Mesendoderm (in vitro differentiated cells): Measurements from ENCODE around the gene MAPKAPK3.
"Not testable (repeated sequence)": the region's sequence is repeated elsewhere in the genome, so short reads cannot be mapped to it uniquely, and the experiment has no call there.

ENCODE experiments used
- DNase-seq: peaks from one replicate; pipeline ENCODE4 v3.0.0; 2013
- H2AK5ac ChIP-seq: 2 replicates; pipeline ENCODE4 v1.6.1; 2013; ENCODE audit warnings: low read length, inconsistent platforms
- H2BK120ac ChIP-seq: 2 replicates; pipeline ENCODE4 v1.6.1; 2013; ENCODE audit warnings: low read depth, mild to moderate bottlenecking, low read length, moderate library complexity, mixed read lengths
- H2BK15ac ChIP-seq: replicated peaks from 2 replicates; pipeline ENCODE4 v1.6.1; 2013; ENCODE audit warnings: low read depth, mild to moderate bottlenecking, moderate library complexity
- H2BK5ac ChIP-seq: 2 replicates; pipeline ENCODE4 v1.6.1; 2013; ENCODE audit warnings: low read length, inconsistent platforms
- H3K18ac ChIP-seq: 2 replicates; pipeline ENCODE4 v1.6.1; 2013; ENCODE audit warnings: mild to moderate bottlenecking, low read length, mixed read lengths
- H3K23ac ChIP-seq: one replicate; pipeline ENCODE4 v1.6.1; 2013; ENCODE audit warnings: low read length
- H3K27ac ChIP-seq: 2 replicates; pipeline ENCODE4 v1.5.1; 2013; ENCODE audit warnings: low read depth, mild to moderate bottlenecking, inconsistent platforms, low read length, moderate library complexity
- H3K27me3 ChIP-seq: 2 replicates; pipeline ENCODE4 v1.6.1; 2013; ENCODE audit warnings: low read length, control low read depth, mild to moderate bottlenecking, inconsistent platforms; ENCODE audit not compliant: insufficient read depth, poor library complexity
- H3K36me3 ChIP-seq: 2 replicates; pipeline ENCODE4 v1.6.1; 2013; ENCODE audit warnings: low read length, inconsistent platforms; ENCODE audit not compliant: control insufficient read depth, insufficient read depth
- H3K4ac ChIP-seq: one replicate; pipeline ENCODE4 v1.6.1; 2013; ENCODE audit warnings: low read depth, mild to moderate bottlenecking, low read length, moderate library complexity
- H3K4me1 ChIP-seq: 2 replicates; pipeline ENCODE4 v1.6.1; 2013; ENCODE audit warnings: low read depth, low read length, inconsistent platforms; ENCODE audit not compliant: control insufficient read depth
- H3K4me2 ChIP-seq: 2 replicates; pipeline ENCODE4 v1.6.1; 2013; ENCODE audit warnings: low read length
- H3K4me3 ChIP-seq: 2 replicates; pipeline ENCODE4 v1.5.1; 2013; ENCODE audit warnings: mild to moderate bottlenecking, low read length
- H3K56ac ChIP-seq: one replicate; pipeline ENCODE4 v1.6.1; 2013; ENCODE audit warnings: low read length
- H3K79me1 ChIP-seq: 2 replicates; pipeline ENCODE4 v1.6.1; 2013; ENCODE audit warnings: low read length, inconsistent platforms
- H3K79me2 ChIP-seq: 2 replicates; pipeline ENCODE4 v1.6.1; 2013; ENCODE audit warnings: mild to moderate bottlenecking, low read length; ENCODE audit not compliant: control insufficient read depth, insufficient read depth
- H3K9ac ChIP-seq: 2 replicates; pipeline ENCODE4 v1.6.1; 2013; ENCODE audit warnings: low read length, inconsistent platforms
- H4K5ac ChIP-seq: one replicate; pipeline ENCODE4 v1.6.1; 2013; ENCODE audit warnings: low read length
- H4K8ac ChIP-seq: one replicate; pipeline ENCODE4 v1.6.1; 2013; ENCODE audit warnings: low read depth, mild to moderate bottlenecking, control low read depth, low read length, moderate library complexity
- WGBS: extraction: QIAGEN DNeasy Blood & Tissue Kit; methylation state at CpG from one replicate; pipeline ENCODE4 v1.1.7; 2013; ENCODE audit warnings: low lambda C conversion rate, missing lambda C conversion rate; ENCODE audit not compliant: insufficient coverage; ENCODE audit errors: extremely low coverage; 5-methylcytosine and 5-hydroxymethylcytosine counted together

MAPKAPK3 gene

DNA sequence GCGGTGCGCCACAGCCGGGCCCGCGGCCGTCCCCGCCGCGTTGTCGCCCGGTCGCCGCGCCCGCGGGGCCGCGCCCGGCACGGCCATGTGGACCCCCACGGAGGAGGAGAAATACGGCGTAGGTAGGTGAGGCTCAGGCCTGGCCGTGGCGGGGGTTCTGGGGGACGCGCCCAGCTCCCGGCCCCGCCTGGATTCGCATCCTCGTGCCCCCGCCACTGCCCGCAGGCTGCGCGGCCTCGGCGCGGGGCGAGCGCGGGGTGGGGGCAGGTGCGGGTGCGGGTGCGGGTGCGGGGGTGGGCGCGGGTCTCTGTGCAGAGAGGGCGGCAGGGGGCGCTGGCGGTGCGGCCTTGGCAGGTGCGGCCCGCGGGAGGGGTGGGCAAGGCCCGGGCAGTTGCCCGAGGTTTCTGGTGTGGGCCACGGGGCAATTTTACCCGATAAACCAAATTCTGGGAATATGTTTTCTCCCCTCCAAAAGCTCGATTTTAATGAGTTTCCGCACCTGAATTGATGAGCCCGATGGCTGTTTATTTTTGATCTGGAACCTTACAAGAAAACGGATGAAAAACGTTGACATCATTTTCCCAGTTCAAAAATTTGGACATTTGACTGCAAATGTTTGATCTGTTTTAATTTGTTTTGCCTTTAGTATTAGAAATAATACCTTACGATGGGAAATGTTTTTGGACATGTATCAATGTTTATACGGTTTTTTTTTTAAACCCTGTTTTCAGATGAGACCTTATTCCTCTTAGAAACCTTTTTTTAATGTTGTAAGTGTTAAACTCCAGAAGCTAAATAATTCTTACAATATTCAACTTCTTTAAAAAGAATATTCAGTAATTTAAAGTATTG is 58.5 kb downstream of the MAPKAPK3 start:
- Histone ChIP-seq H3K79me1 (no peaks in the 10 kb centered on the region), H3K79me2 (no peaks in the 10 kb centered on the region), H4K5ac (no peak overlapping the region), H2BK120ac (no peak overlapping the region), H3K36me3 (no peaks in the 10 kb centered on the region), H3K4me1 (no peaks in the 10 kb centered on the region), H2AK5ac (no peak overlapping the region), H3K23ac (no peak overlapping the region), H4K8ac (no peak overlapping the region), H3K4me3 (peak overlapping the region; percentile 51), H3K56ac (peak overlapping the region; percentile 87), H3K27ac (no peak overlapping the region), H3K4ac (peak overlapping the region; percentile 63), H2BK5ac (no peak overlapping the region), H2BK15ac (no peak overlapping the region), H3K27me3 (no peaks in the 10 kb centered on the region), H3K18ac (peak overlapping the region; percentile 52), H3K9ac (peak overlapping the region; percentile 66), H3K4me2 (peak overlapping the region; percentile 75)
- peak; percentile 36 for DNase-seq
- no CpG with 5 or more reads among the region's 65 CpGs for WGBS

DNA sequence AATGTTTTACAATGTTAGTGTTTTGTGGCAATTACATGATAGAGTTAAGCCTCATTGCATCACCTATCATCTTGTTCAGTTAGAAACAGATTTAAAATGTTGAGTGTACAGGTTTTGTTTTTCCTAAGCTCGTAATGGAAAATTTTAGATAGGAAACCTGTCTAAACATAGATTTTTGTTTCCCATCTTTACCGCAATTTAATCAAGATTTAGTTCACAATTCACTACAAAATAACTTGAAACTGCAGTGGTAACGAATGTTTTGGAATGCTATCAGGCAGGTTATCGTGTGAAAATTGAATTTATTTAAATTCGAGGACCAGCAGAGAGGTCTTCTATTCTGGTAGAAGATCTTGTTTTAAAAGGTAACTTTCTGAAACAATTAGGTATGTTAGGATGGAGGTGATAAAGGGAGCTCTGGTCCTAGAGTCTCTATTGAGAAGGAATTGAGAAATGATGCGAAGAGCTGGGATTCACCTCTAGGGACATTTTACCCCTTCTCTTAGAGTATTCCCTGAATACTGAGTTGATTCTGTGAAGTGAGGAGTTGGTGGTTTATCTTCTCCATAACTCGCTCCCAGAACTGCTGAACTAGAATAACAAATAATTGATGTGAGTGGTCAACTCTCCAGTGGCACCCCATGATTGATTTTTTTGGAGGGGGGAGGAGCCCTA is 59.2 kb downstream of the MAPKAPK3 start:
- no peak overlapping the region for H3K18ac ChIP-seq
- H3K4me1 ChIP-seq: no peaks in the 10 kb centered on the region
- no peak overlapping the region for H4K5ac ChIP-seq
- H3K79me2 ChIP-seq: no peaks in the 10 kb centered on the region
- H3K36me3 ChIP-seq: no peaks in the 10 kb centered on the region
- H3K79me1 ChIP-seq: no peaks in the 10 kb centered on the region
- DNase-seq: no peak
- H3K27ac ChIP-seq: no peak overlapping the region
- no peak overlapping the region for H3K4me3 ChIP-seq
- H3K9ac ChIP-seq: no peak overlapping the region
- no peak overlapping the region for H3K56ac ChIP-seq
- H2AK5ac ChIP-seq: no peak overlapping the region
- H2BK15ac ChIP-seq: no peak overlapping the region
- no peaks in the 10 kb centered on the region for H3K27me3 ChIP-seq
- no peak overlapping the region for H4K8ac ChIP-seq
- no peak overlapping the region for H3K4ac ChIP-seq
- WGBS: no CpG with 5 or more reads among the region's 7 CpGs
- H2BK5ac ChIP-seq: no peak overlapping the region
- H2BK120ac ChIP-seq: no peak overlapping the region
- H3K4me2 ChIP-seq: no peak overlapping the region
- no peak overlapping the region for H3K23ac ChIP-seq

DNA sequence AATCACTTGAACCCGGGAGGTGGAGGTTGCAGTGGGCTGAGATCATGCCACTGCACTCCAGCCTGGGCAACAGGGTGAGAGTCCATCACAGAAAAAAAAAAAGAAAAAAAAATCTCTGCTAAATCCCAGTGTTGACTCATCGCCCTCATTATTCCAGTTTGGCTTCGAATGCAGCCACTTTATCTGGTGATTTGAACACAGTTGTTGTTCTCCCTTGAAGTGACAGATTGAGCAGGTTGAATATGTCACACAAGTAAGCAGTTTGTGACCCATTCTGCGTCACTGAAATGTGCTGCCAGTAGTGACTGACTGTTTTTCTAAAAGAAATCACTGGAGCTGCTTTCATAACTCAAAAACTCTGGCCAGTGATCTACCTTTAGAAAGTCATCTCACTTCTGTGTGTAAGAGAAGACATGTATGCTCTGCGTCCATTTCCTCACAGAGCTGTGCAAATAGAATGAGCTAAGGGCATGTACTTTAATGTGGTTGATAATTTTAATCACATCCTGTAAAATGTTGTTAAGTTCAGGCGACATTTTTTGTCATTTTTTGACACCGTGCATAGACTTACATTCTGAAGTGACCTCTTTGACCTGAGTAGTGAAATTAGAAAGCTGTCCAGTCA is 70.3 kb downstream of the MAPKAPK3 start:
- Histone ChIP-seq H4K8ac (no peak overlapping the region), H2BK15ac (no peak overlapping the region), H2AK5ac (no peak overlapping the region), H3K4me2 (no peak overlapping the region), H2BK5ac (no peak overlapping the region), H3K79me2 (no peaks in the 10 kb centered on the region), H3K4me1 (no peaks in the 10 kb centered on the region), H2BK120ac (no peak overlapping the region), H3K36me3 (no peaks in the 10 kb centered on the region), H3K56ac (no peak overlapping the region), H3K4me3 (no peak overlapping the region), H3K18ac (no peak overlapping the region), H3K27ac (no peak overlapping the region), H4K5ac (no peak overlapping the region), H3K27me3 (no peaks in the 10 kb centered on the region), H3K23ac (no peak overlapping the region), H3K4ac (no peak overlapping the region), H3K79me1 (no peaks in the 10 kb centered on the region), H3K9ac (no peak overlapping the region)
- no CpG with 5 or more reads among the region's 7 CpGs for WGBS
- no peak for DNase-seq

DNA sequence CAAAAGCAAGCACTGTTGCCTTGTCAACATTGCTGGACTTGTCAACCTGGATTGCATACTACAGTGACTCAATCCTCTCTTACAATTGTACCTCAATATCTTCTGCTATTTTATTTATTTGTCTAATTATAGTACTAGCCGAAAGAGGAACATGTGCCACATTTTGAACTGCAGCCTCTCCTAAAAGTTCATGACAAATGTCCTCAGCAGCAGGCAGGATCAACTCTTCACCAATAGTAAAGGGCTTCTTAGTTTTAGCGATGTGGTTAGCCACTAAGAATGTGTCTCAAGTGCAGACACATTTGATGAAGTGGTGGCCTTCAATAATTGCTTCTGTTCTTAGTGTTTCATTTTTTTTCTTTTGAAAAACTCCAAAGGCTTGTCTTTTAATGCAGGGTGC is 71.0 kb downstream of the MAPKAPK3 start:
- Histone ChIP-seq H2BK120ac (no peak overlapping the region), H3K36me3 (no peaks in the 10 kb centered on the region), H3K9ac (no peak overlapping the region), H2BK15ac (no peak overlapping the region), H3K4me1 (no peaks in the 10 kb centered on the region), H4K8ac (no peak overlapping the region), H3K4me3 (no peak overlapping the region), H4K5ac (no peak overlapping the region), H3K56ac (no peak overlapping the region), H3K27ac (no peak overlapping the region), H3K4me2 (no peak overlapping the region), H3K4ac (no peak overlapping the region), H3K27me3 (no peaks in the 10 kb centered on the region), H2AK5ac (no peak overlapping the region), H2BK5ac (no peak overlapping the region), H3K79me1 (no peaks in the 10 kb centered on the region), H3K23ac (no peak overlapping the region), H3K18ac (no peak overlapping the region), H3K79me2 (no peaks in the 10 kb centered on the region)
- no peak for DNase-seq
- no CpG with 5 or more reads among the region's 2 CpGs for WGBS

DNA sequence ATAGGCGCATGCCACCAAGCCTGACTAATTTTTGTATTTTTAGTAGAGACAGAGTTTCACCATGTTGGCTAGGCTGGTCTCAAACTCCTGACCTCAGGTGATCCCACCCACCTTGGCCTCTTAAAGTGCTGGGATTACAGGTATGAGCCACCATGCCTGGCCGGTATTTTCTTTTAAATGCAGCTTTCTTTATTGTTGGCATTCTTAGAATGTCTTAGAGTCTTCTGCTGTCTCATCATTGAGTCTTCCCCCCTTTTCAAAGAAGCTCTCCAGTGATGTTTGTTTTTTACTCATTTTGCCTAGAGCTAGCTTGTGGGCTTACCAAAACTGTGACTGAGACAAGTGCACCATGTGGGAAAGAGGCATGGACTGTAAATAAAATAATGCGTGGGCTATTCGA is 71.7 kb downstream of the MAPKAPK3 start:
- H3K27ac ChIP-seq, H2BK15ac ChIP-seq, H3K56ac ChIP-seq, H3K4me1 ChIP-seq, H3K4me3 ChIP-seq, H2BK5ac ChIP-seq, H4K5ac ChIP-seq, H3K27me3 ChIP-seq, H3K9ac ChIP-seq, H3K18ac ChIP-seq, H3K36me3 ChIP-seq, H3K79me1 ChIP-seq, H4K8ac ChIP-seq, H2AK5ac ChIP-seq, H3K4me2 ChIP-seq, H3K79me2 ChIP-seq, H3K4ac ChIP-seq, H3K23ac ChIP-seq, H2BK120ac ChIP-seq: not testable (repeated sequence)
- DNase-seq: peak; percentile 68
- WGBS: no CpG with 5 or more reads among the region's 4 CpGs
